Right renal cortex interstitium (tissue), 3 donors: Measurements from ENCODE around the gene RIF1. TPM values are rescaled to one million over a fixed set of nuclear protein-coding genes. Genes with fewer than 3 reads are reported as not detected.
"Not testable (repeated sequence)": the region's sequence is repeated elsewhere in the genome, so short reads cannot be mapped to it uniquely, and the experiment has no call there.

ENCODE experiments used
- DNase-seq, 3 donors: peaks; one replicate each; pipeline ENCODE4 v3.0.0-alpha.2; 2013; ENCODE audit warnings: low read depth in 3 of 3, low spot score in 2 of 3
- polyA plus RNA-seq, 3 donors: library from polyadenylated mRNA; unstranded; fragments of 120-200 nt; gene quantifications; one replicate each; pipeline ENCODE4 v1.2.1, GENCODE V29; 2013; ENCODE audit not compliant: insufficient read length in 3 of 3

Gene RIF1
- polyA plus RNA-seq, 3 donors, result 38.6 to 44.9 (median 44.8) TPM

GRCh38 chr2:151408788-151409600 is 708 bp upstream of the RIF1 start:
- DNase-seq, result no peak

- peak in 1 of 3 donors; percentile 29 for DNase-seq
These were observed 758 bp downstream of the RIF1 start for GRCh38 chr2:151410485-151410834.

- DNase-seq, result no peak
These were observed 7.9 kb downstream of the RIF1 start for GRCh38 chr2:151417650-151418049.

- DNase-seq, result not testable (repeated sequence)
These were observed 12.0 kb downstream of the RIF1 start for GRCh38 chr2:151421681-151422080.

GRCh38 chr2:151422917-151423439 is 13.3 kb downstream of the RIF1 start:
- DNase-seq, result no peak

GRCh38 chr2:151423760-151424159 is 14.1 kb downstream of the RIF1 start:
- no peak for DNase-seq

- no peak for DNase-seq
These were observed 27.9 kb downstream of the RIF1 start for GRCh38 chr2:151437630-151438029.

- no peak for DNase-seq
These were observed 28.8 kb downstream of the RIF1 start for GRCh38 chr2:151438506-151438905.

GRCh38 chr2:151439127-151439526 is 29.4 kb downstream of the RIF1 start:
- DNase-seq, result no peak

GRCh38 chr2:151459358-151459757 is 49.7 kb downstream of the RIF1 start:
- no peak for DNase-seq

GRCh38 chr2:151465771-151466170 is 56.1 kb downstream of the RIF1 start:
- DNase-seq, result no peak

- no peak for DNase-seq
These were observed 60.9 kb downstream of the RIF1 start for GRCh38 chr2:151470556-151470955.

- DNase-seq, result no peak
These were observed 63.3 kb downstream of the RIF1 start for GRCh38 chr2:151472966-151473365.

GRCh38 chr2:151475071-151475470 is 65.4 kb downstream of the RIF1 start:
- DNase-seq, result no peak

GRCh38 chr2:151476287-151476686 is 66.6 kb downstream of the RIF1 start:
- no peak for DNase-seq

- DNase-seq, result no peak
These were observed 68.3 kb downstream of the RIF1 start for GRCh38 chr2:151478011-151478410.

- DNase-seq, result no peak
These were observed 72.0 kb downstream of the RIF1 start for GRCh38 chr2:151481744-151482143.

- no peak for DNase-seq
These were observed 72.5 kb downstream of the RIF1 start for GRCh38 chr2:151482171-151482725.

GRCh38 chr2:151483546-151483945 is 73.8 kb downstream of the RIF1 start:
- no peak for DNase-seq

GRCh38 chr2:151484100-151484499 is 74.4 kb downstream of the RIF1 start:
- DNase-seq, result no peak

- DNase-seq, result no peak
These were observed 76.4 kb downstream of the RIF1 start for GRCh38 chr2:151486053-151486452.

GRCh38 chr2:151490276-151490675 is 80.6 kb downstream of the RIF1 start:
- DNase-seq, result no peak
